Caco-2 (cell line): ENCODE data around the gene CDKN2B-AS1. TPM values are rescaled to one million over a fixed set of nuclear protein-coding genes. Genes with fewer than 3 reads are reported as not detected.

Experiments used
- BruUV-seq: library from RNA; stranded (reverse); fragments of 400-500 nt; replicated peaks from 2 replicates; lab custom pipeline; 2021; lab: Mats Ljungman, UMichigan
- CTCF ChIA-PET: fragments of 300-600 bp; sonication (Branson Sonifier 250); formaldehyde crosslinking; loops from one replicate; lab custom pipeline; 2022; ENCODE audit warnings: antibody characterized with exemption; lab: Charles Lee
- POLR2A ChIA-PET: fragments of 300-600 bp; sonication (Branson Sonifier 250); formaldehyde crosslinking; loops from one replicate; lab custom pipeline; 2022; ENCODE audit warnings: antibody characterized with exemption; lab: Charles Lee
- DNase-seq, 2 experiments: peaks; one replicate each; pipeline versions ENCODE4 v3.0.0 to v3.0.0-alpha.2; 2020 to 2022
- H3K27me3 ChIP-seq: replicated peaks from 2 replicates; pipeline ENCODE4 v1.6.0; 2011; ENCODE audit warnings: low read length; ENCODE audit not compliant: control insufficient read depth, insufficient read depth
- H3K36me3 ChIP-seq: 2 replicates; pipeline ENCODE4 v1.5.1; 2011; ENCODE audit warnings: low read length; ENCODE audit not compliant: control insufficient read depth, insufficient read depth
- H3K4me1 ChIP-seq: fragments of 250-450 bp; sonication (Bioruptor Pico); 2 replicates; pipeline ENCODE4 v1.5.1; 2020; ENCODE audit warnings: mild to moderate bottlenecking
- H3K4me3 ChIP-seq: 2 replicates; pipeline ENCODE4 v1.5.1; 2011; ENCODE audit warnings: low read depth, mild to moderate bottlenecking, control low read depth, low read length
- H3K9me3 ChIP-seq: fragments of 250-450 bp; sonication (Bioruptor Pico); 2 replicates; pipeline ENCODE4 v1.5.1; 2020; ENCODE audit warnings: mild to moderate bottlenecking, moderate library complexity
- H3K27ac Mint-ChIP-seq: one replicate; pipeline ENCODE4 v1.8.0; 2022; ENCODE audit warnings: mixed read lengths; ENCODE audit not compliant: unreplicated experiment
- H3K27me3 Mint-ChIP-seq: one replicate; pipeline ENCODE4 v1.8.0; 2022; ENCODE audit warnings: mixed read lengths; ENCODE audit not compliant: insufficient read depth, unreplicated experiment
- H3K36me3 Mint-ChIP-seq: one replicate; pipeline ENCODE4 v1.8.0; 2022; ENCODE audit warnings: mild to moderate bottlenecking, mixed read lengths; ENCODE audit not compliant: insufficient read depth, unreplicated experiment
- H3K4me1 Mint-ChIP-seq: one replicate; pipeline ENCODE4 v1.8.0; 2022; ENCODE audit warnings: low read depth, mixed read lengths; ENCODE audit not compliant: unreplicated experiment
- H3K4me3 Mint-ChIP-seq: one replicate; pipeline ENCODE4 v1.8.0; 2022; ENCODE audit warnings: mild to moderate bottlenecking, moderate library complexity, mixed read lengths; ENCODE audit not compliant: unreplicated experiment
- H3K9me3 Mint-ChIP-seq: one replicate; pipeline ENCODE4 v1.8.0; 2022; ENCODE audit warnings: mixed read lengths; ENCODE audit not compliant: unreplicated experiment
- intact Hi-C: fragments of 100-400 bp; cut with micrococcal nuclease; formaldehyde crosslinking; loops from one replicate; pipeline ENCODE4 v1.10.0; 2022; ENCODE audit not compliant: unreplicated experiment
- total RNA-seq: library from RNA; stranded (reverse); gene quantifications from 2 replicates; pipeline ENCODE4 v1.2.3, GENCODE V29; 2022
- TF ChIP-seq, protein P1 (sequence below), 2 experiments: fragments of 200-600 bp in 1 of 2; IDR thresholded peaks; 1 replicate in 1 of 2; 2 replicates in 1 of 2; pipeline versions ENCODE4 v1.5.1 to v1.8.0; 2011 to 2022; ENCODE audit warnings: antibody characterized with exemption in 1 of 2, control low read depth in 1 of 2, inconsistent platforms in 1 of 2, low read depth in 1 of 2, low read length in 1 of 2, mild to moderate bottlenecking in 1 of 2, moderate library complexity in 1 of 2; ENCODE audit not compliant: insufficient read depth in 1 of 2, severe bottlenecking in 1 of 2, unreplicated experiment in 1 of 2

CDKN2B-AS1 gene
- total RNA-seq, 1 experiment from 2014 or later: 1.2 TPM

DNA sequence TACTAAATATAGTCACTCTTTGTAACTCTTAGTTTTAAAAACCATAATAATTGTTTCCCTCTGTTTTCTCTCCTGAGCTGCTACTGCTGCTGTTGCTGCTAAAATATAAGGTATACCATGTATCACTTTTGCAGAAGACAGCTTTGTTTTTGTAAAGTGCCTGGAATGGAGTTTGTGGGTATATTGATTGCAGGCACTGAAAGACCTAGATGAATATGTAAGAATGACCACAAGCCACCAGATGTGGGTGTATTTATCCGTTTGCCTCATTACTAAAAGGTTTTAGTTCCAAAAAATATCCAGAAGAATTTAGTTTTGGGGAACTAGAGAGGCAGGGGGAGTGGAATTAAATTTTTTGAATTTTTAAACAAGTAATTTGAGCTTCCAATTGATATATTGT, 165.6 kb downstream of the CDKN2B-AS1 start:
- no peaks in the 10 kb centered on the region for H3K27me3 Mint-ChIP-seq
- no peaks in the 10 kb centered on the region for H3K4me1 Mint-ChIP-seq
- BruUV-seq: no TSS peak
- DNase-seq: no peak
- no peaks in the 10 kb centered on the region for H3K36me3 ChIP-seq
- CTCF ChIA-PET: no interaction called here
- no peaks in the 10 kb centered on the region for H3K36me3 Mint-ChIP-seq
- H3K4me1 ChIP-seq: peaks cover 4% of the 10 kb centered on the region; the same call in 1 of the 2 replicates
- intact Hi-C loops: no loop called here
- H3K9me3 ChIP-seq: no peaks in the 10 kb centered on the region
- TF ChIP-seq, protein P1, sequence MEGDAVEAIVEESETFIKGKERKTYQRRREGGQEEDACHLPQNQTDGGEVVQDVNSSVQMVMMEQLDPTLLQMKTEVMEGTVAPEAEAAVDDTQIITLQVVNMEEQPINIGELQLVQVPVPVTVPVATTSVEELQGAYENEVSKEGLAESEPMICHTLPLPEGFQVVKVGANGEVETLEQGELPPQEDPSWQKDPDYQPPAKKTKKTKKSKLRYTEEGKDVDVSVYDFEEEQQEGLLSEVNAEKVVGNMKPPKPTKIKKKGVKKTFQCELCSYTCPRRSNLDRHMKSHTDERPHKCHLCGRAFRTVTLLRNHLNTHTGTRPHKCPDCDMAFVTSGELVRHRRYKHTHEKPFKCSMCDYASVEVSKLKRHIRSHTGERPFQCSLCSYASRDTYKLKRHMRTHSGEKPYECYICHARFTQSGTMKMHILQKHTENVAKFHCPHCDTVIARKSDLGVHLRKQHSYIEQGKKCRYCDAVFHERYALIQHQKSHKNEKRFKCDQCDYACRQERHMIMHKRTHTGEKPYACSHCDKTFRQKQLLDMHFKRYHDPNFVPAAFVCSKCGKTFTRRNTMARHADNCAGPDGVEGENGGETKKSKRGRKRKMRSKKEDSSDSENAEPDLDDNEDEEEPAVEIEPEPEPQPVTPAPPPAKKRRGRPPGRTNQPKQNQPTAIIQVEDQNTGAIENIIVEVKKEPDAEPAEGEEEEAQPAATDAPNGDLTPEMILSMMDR (IDR thresholded peaks at IDR 0.05; ENCODE audit: insufficient read depth in 1 of 2, low read depth in 1 of 2, low read length in 1 of 2, severe bottlenecking in 1 of 2, unreplicated experiment in 1 of 2): no peak
- H3K27ac Mint-ChIP-seq: no peak overlapping the region
- H3K9me3 Mint-ChIP-seq: no peaks in the 10 kb centered on the region
- H3K4me3 ChIP-seq: no peak overlapping the region
- POLR2A ChIA-PET: no interaction called here
- no peaks in the 10 kb centered on the region for H3K27me3 ChIP-seq
- H3K4me3 Mint-ChIP-seq: no peak overlapping the region

- ChIA-PET CTCF (no interaction called here), POLR2A (interaction anchor here (0.8 kb wide), 1 partner anchor 115 kb away, joined by 7 read pairs; no protein-coding TSS in a partner anchor)
- no peaks in the 10 kb centered on the region for H3K4me1 ChIP-seq
- BruUV-seq: no TSS peak
- H3K36me3 ChIP-seq: no peaks in the 10 kb centered on the region
- Mint-ChIP-seq H3K36me3 (no peaks in the 10 kb centered on the region), H3K27ac (no peak overlapping the region), H3K27me3 (peaks cover 3% of the 10 kb centered on the region), H3K4me1 (no peaks in the 10 kb centered on the region), H3K4me3 (no peak overlapping the region), H3K9me3 (no peaks in the 10 kb centered on the region)
- H3K27me3 ChIP-seq: no peaks in the 10 kb centered on the region
- H3K9me3 ChIP-seq: no peaks in the 10 kb centered on the region
- H3K4me3 ChIP-seq: no peak overlapping the region
- TF ChIP-seq, protein P1 (IDR thresholded peaks at IDR 0.05; ENCODE audit: insufficient read depth in 1 of 2, low read depth in 1 of 2, low read length in 1 of 2, severe bottlenecking in 1 of 2, unreplicated experiment in 1 of 2): no peak
- DNase-seq: no peak
- intact Hi-C loops: no loop called here
Measured at GRCh38 chr9:22165144-22165543, 170.6 kb downstream of the CDKN2B-AS1 start.

GRCh38 chr9:22169243-22169642, 174.7 kb downstream of the CDKN2B-AS1 start:
- Mint-ChIP-seq H3K27me3 (peaks cover 3% of the 10 kb centered on the region), H3K27ac (no peak overlapping the region), H3K36me3 (no peaks in the 10 kb centered on the region), H3K4me1 (no peaks in the 10 kb centered on the region), H3K9me3 (no peaks in the 10 kb centered on the region), H3K4me3 (no peak overlapping the region)
- Histone ChIP-seq H3K4me1 (no peaks in the 10 kb centered on the region), H3K9me3 (no peaks in the 10 kb centered on the region), H3K27me3 (no peaks in the 10 kb centered on the region), H3K4me3 (no peak overlapping the region), H3K36me3 (no peaks in the 10 kb centered on the region)
- POLR2A ChIA-PET: no interaction called here
- no peak for DNase-seq
- intact Hi-C loops: no loop called here
- BruUV-seq: no TSS peak
- TF ChIP-seq, protein P1 (IDR thresholded peaks at IDR 0.05; ENCODE audit: insufficient read depth in 1 of 2, low read depth in 1 of 2, low read length in 1 of 2, severe bottlenecking in 1 of 2, unreplicated experiment in 1 of 2): no peak
- CTCF ChIA-PET: no interaction called here
